HG03442 (cell line): ENCODE results near the gene FBXO38.

ENCODE experiments used
- ATAC-seq: cut with Tn5 transposase; IDR thresholded peaks from one replicate; pipeline ENCODE4 v1.9.1; 2021; ENCODE audit warnings: mild to moderate bottlenecking, moderate library complexity; ENCODE audit not compliant: unreplicated experiment

The FBXO38 gene

GRCh38 chr5:148383564-148384379, at the start of gene FBXO38:
FBXO38 (plus strand) TSS chr5:148383958; CDS start chr5:148394777, 10,819 bp downstream.
- peak; percentile 98 for ATAC-seq

DNA sequence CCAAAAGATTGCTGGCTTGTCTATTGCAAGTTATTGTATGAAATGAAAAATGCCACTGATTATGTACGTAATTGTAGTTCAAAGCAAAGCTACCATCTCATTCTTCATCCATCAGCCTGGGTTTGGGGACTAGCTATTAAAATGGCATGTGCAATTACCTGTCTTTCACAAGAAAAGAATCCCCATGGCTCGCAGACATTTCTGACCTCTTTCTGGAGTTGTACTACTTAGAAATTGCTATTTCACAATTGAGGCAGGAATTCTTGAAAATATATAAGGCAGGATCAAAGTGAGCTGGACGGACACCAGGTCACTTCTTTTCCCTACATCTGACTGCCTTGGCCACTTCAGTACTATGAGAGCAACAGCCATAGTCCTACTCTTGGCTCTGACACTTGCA, 48.5 kb upstream of the FBXO38 start, which contains the start of gene SPINK9:
TSS of gene SPINK9 (plus strand) at position 301 of the 400 bp plus-strand sequence. CDS start at position 356, 55 bp downstream.
- no peak for ATAC-seq

- peak; percentile 85 for ATAC-seq
These were observed 46.9 kb upstream of the FBXO38 start for GRCh38 chr5:148336704-148337435.

GRCh38 chr5:148342371-148343045, 41.2 kb upstream of the FBXO38 start:
- ATAC-seq = no peak

GRCh38 chr5:148343046-148343407, 40.7 kb upstream of the FBXO38 start:
- ATAC-seq = no peak

GRCh38 chr5:148343603-148344487, 39.9 kb upstream of the FBXO38 start:
- ATAC-seq = no peak

- ATAC-seq = no peak
These were observed 36.1 kb upstream of the FBXO38 start for GRCh38 chr5:148347706-148348105.

DNA sequence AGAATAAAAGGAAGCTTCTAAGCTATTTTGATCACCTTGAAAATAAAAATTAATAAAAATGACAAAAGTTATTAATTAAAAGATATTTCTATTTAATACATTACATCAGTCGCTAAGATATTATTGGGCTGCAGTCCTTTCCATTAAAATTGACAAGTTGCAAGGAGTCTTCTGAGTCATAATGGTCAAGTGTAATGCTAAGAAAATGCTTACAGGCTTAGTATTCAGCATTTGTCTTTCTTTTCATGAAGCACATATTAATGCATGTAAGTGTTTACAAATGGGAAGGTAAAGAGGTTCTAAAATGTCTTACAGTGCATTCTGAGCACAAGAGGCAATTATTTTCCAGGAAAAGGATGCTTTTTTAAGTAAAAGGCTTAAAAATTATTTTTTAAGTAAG, 31.1 kb upstream of the FBXO38 start:
- ATAC-seq = no peak

DNA sequence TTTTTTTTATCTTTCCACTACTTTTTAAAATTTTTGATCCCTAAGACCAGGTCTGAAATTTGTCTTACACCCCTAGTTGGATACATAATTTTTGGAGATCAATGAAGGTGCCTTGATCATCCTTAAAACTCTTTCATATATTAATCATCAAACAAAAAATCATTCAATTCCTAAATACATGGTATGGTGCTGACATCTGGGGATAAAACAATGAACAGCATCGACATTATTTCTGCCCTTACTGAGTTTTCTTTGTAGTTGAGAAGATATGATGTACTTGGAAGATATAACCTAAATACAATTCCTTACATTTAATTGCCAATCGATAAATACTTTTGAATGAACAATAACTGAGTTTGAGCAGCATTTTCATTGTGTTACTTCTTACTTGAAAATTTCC, 30.1 kb upstream of the FBXO38 start:
- ATAC-seq = no peak

GRCh38 chr5:148364343-148364742, 19.4 kb upstream of the FBXO38 start:
- no peak for ATAC-seq

DNA sequence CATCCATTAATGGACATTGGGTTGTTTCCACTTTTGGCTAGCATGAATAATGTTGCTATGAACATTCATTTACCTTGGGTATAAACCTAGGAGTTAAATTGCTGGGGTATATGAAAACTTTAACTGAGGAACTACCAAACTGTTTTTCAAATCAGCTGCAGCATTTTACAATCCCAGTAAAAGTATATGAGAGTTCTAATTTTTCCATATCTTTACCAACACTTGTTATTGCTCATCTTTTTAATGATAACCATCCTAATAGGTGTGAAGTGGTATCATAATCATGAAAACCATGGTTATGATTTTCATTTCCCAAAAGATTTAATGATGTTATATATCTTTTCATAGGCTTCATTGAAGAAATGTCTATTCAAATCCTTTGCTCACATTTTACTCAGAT, 15.5 kb upstream of the FBXO38 start:
- no peak for ATAC-seq

GRCh38 chr5:148372166-148372725, 11.5 kb upstream of the FBXO38 start:
- no peak for ATAC-seq

DNA sequence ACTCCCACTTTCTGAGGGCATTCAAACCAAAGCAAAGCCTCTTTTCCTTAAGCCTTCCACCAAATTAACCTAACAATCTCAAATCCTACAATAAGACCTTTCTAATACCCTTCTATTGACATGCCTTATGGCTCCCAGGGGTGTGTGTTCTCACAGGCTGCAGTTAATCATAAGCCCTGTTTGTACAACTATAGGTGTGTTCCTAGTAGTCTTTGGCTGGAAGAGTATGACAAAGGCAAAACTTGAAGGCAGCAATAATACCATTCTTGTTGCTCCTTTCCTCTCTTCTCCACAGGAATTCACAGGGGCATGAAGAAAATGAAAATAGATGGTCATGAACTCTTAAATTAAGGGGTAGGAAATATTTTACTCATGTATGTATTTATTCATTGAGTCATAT, 10.9 kb upstream of the FBXO38 start:
- ATAC-seq = no peak

DNA sequence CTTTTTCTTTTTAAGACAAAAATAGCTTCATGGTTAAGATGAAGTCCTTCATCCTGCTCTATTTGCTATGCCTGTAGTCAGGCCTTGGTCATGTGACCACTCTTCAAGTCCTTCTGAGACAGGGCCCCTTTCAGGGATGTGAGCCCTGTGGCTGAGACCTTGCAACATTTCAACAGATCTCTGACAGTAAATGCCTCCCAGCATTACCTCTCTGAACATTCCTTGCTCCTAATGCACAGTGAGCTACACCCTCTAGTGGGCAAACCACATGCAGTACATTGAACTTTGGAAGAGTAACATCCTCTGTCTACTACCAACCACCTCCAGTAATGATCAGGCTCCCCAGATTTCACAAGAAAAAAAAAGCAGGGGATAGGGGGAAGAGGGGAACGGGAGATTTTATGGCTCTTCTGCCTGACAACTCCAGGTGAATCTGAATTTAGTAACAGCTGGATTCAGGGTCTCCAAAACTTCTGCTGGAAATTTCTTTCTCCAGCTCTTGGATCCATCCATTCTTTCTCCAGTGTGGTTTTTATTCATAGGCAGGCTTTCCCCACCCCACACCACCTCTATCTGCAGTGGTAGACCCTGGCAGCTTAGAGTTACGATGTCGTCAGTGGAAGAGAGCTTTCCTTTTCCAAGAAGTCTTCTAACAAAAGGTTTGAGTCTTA, 8.9 kb upstream of the FBXO38 start:
- ATAC-seq = peak; percentile 96

DNA sequence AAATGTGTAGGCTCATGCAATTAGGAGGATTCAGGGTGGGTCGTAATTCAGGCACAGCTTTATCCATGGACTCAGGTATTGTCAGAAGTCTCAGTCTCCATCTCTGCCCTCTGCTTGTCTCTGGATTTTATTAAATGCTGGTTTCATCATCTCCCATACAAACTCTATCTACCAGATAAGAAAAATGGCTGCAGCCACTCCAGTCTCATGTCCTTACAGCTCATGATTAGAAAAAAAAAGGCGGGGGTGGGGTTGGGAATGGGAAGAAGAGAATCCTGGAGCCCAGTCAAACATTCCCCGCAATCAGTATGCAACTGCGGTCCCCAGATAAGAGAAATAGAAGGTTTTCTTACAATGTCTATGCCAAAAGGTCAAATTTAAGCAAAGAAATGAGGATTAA, 7.6 kb upstream of the FBXO38 start:
- ATAC-seq = no peak

GRCh38 chr5:148378670-148379069, 5.1 kb upstream of the FBXO38 start:
- ATAC-seq = no peak

DNA sequence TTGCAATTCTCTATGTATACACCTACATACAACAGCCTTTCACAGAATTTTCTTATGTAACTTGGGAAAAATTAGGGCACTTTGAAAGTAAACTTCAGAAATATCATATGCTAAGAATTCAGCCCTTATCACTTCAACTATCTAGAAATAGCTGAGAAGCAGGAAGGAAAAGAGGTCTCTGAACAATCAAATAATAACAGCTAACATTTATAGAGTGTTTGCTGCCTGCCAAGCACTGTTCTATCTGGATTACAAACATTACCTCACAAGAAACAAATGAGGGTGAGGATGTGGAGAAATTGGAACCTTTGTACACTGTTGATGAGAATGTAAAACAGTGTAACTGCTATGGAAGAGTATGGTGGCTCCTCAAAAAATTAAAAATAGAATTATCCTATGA, 4.4 kb upstream of the FBXO38 start:
- ATAC-seq = no peak

DNA sequence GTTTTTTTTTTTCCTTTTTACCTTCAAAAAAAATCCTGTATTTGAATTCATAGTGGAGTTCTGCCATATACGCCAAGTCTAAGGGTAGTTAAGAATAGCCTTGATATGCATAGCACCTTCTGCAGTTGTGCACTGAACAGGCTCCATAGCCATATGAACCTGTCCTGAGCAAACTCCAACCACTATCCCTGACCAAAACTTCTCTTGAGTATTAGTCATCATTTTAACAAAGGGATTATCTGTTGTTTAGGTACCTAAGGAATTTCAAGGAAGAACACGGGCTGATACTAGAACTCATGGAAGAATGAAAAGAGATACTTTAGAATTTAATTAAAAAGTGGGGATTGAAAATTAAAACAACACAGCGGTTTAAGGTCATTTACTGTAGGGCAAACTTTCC, 1.9 kb upstream of the FBXO38 start:
- no peak for ATAC-seq

DNA sequence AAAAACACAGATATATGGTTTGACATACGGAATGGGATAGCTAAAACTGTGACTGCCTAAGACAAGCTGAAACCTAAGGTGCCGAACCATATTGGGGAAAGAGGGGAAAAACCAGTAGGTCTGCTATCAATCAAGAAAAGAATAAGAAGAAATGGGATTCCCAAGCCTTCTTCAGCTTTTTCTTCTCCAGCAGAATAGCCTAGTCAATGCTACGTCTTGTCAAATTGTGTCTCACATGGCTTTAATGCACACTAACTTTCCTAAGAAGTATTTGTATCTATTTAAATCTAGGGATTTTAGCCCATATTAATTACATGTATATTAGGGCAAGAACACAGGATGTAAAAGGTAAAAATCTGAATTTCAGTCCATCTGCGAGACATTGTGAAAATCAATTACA, 797 bp upstream of the FBXO38 start:
- no peak for ATAC-seq

- peak; percentile 20 for ATAC-seq
These were observed 601 bp downstream of the FBXO38 start for GRCh38 chr5:148384380-148384737.
